CD8-positive, alpha-beta memory T cell (primary cell): ENCODE measurements around the gene TELO2. TPM values are rescaled to one million over a fixed set of nuclear protein-coding genes. Genes with fewer than 3 reads are reported as not detected.

Experiments
- CTCF ChIA-PET: fragments of 350-600 bp; sonication (Branson Sonifier 250); formaldehyde crosslinking; loops from one replicate; lab custom pipeline; 2021; ENCODE audit warnings: antibody characterized with exemption; lab: Charles Lee
- POLR2A ChIA-PET: fragments of 350-600 bp; sonication (Branson Sonifier 250); formaldehyde crosslinking; loops from one replicate; lab custom pipeline; 2021; ENCODE audit warnings: antibody characterized with exemption; lab: Charles Lee
- DNase-seq, 5 donors: peaks; one replicate each; pipeline versions ENCODE4 v3.0.0 to v3.0.0-alpha.2; 2020 to 2022; ENCODE audit warnings: mixed read lengths in 1 of 5
- H3K27ac ChIP-seq: one replicate; pipeline ENCODE4 v1.7.0; 2013; ENCODE audit warnings: low read depth, mild to moderate bottlenecking, low read length, moderate library complexity
- H3K27me3 ChIP-seq: 2 replicates; pipeline ENCODE4 v1.7.0; 2013; ENCODE audit warnings: low read length, mild to moderate bottlenecking; ENCODE audit not compliant: insufficient read depth, poor library complexity, severe bottlenecking
- H3K36me3 ChIP-seq: 2 replicates; pipeline ENCODE4 v1.7.0; 2013; ENCODE audit warnings: mild to moderate bottlenecking, low read length, moderate library complexity; ENCODE audit not compliant: insufficient read depth
- H3K4me1 ChIP-seq: 2 replicates; pipeline ENCODE4 v1.7.0; 2013; ENCODE audit warnings: mild to moderate bottlenecking, low read length, moderate library complexity; ENCODE audit not compliant: insufficient read depth
- H3K4me3 ChIP-seq: 2 replicates; pipeline ENCODE4 v1.7.0; 2013; ENCODE audit warnings: mild to moderate bottlenecking, low read length
- H3K9me3 ChIP-seq: 2 replicates; pipeline ENCODE4 v1.7.0; 2013; ENCODE audit warnings: mild to moderate bottlenecking, low read length
- H3K27ac Mint-ChIP-seq, 8 donors: one replicate each; pipeline ENCODE4 v1.8.0; 2020 to 2021; ENCODE audit warnings: mixed read lengths in 8 of 8, mild to moderate bottlenecking in 6 of 8, inconsistent platforms in 3 of 8, moderate library complexity in 3 of 8
- H3K27me3 Mint-ChIP-seq, 2 donors: one replicate each; pipeline ENCODE4 v1.8.0; 2020 to 2021; ENCODE audit warnings: mixed read lengths in 2 of 2, mild to moderate bottlenecking in 1 of 2, moderate library complexity in 1 of 2
- H3K36me3 Mint-ChIP-seq, 3 donors: one replicate each; pipeline ENCODE4 v1.8.0; 2020 to 2021; ENCODE audit warnings: mixed read lengths in 3 of 3, inconsistent platforms in 1 of 3, mild to moderate bottlenecking in 1 of 3
- H3K4me1 Mint-ChIP-seq, 3 donors: one replicate each; pipeline ENCODE4 v1.8.0; 2020 to 2021; ENCODE audit warnings: mixed read lengths in 3 of 3, inconsistent platforms in 1 of 3, mild to moderate bottlenecking in 1 of 3
- H3K4me3 Mint-ChIP-seq, 7 donors: one replicate each; pipeline ENCODE4 v1.8.0; 2020 to 2021; ENCODE audit warnings: mixed read lengths in 7 of 7, mild to moderate bottlenecking in 6 of 7, moderate library complexity in 4 of 7, inconsistent platforms in 2 of 7
- H3K9me3 Mint-ChIP-seq, 5 donors: one replicate each; pipeline ENCODE4 v1.8.0; 2020 to 2022; ENCODE audit warnings: mixed read lengths in 5 of 5, mild to moderate bottlenecking in 3 of 5, moderate library complexity in 2 of 5, inconsistent platforms in 1 of 5
- polyA plus RNA-seq: library from polyadenylated mRNA; unstranded; fragments of 300-500 nt; fragmentation: Illumina TruSeq; gene quantifications from one replicate; pipeline ENCODE4 v1.2.3, GENCODE V29; 2021
- total RNA-seq, 2 experiments: library from RNA; stranded (reverse); gene quantifications; one replicate each; pipeline ENCODE4 v1.2.3, GENCODE V29; 2021

Gene TELO2
- total and polyA plus RNA-seq, 3 experiments from 2014 or later = 14.0 to 84.9 (median 84.7) TPM

GRCh38 chr16:1532771-1533170, 39.6 kb downstream of the TELO2 start:
- POLR2A ChIA-PET = interaction anchor here (0.6 to 1.4 kb wide), 6 partner anchors 25 to 223 kb away, joined by 3 to 8 read pairs (median 5); partner anchors contain the start of genes MAPK8IP3, TELO2 and UQCC4
- H3K27ac Mint-ChIP-seq = peak overlapping the region in 7 of 8 donors; percentile 26 to 99 (median 66)
- H3K4me3 ChIP-seq = peak overlapping the region; percentile 77

GRCh38 chr16:1533443-1533951, 40.3 kb downstream of the TELO2 start, which contains the start of gene TMEM204:
TMEM204 (plus strand) TSS chr16:1533666; CDS start chr16:1534276, 610 bp downstream.
- Mint-ChIP-seq H3K9me3 (no peaks in the 10 kb centered on the region), H3K4me3 (peak within 1 kb of the TSS; percentile 92 to 100 (median 98)), H3K27ac (peak within 1 kb of the TSS; percentile 84 to 99 (median 94)), H3K36me3 (peaks cover 8 to 48% (median 13%) of the 10 kb centered on the region in 3 donors), H3K4me1 (peaks cover 33 to 52% (median 35%) of the 10 kb centered on the region in 3 donors), H3K27me3 (peaks cover 0 to 2% of the 10 kb centered on the region in 2 donors)
- Histone ChIP-seq H3K4me3 (peak within 1 kb of the TSS; percentile 77), H3K9me3 (no peaks in the 10 kb centered on the region), H3K27me3 (no peaks in the 10 kb centered on the region), H3K36me3 (peaks cover 20% of the 10 kb centered on the region), H3K4me1 (peaks cover 43% of the 10 kb centered on the region), H3K27ac (peak within 1 kb of the TSS; percentile 38)
- ChIA-PET POLR2A (interaction anchor here (0.6 to 1.4 kb wide), 6 partner anchors 24 to 294 kb away, joined by 3 to 6 read pairs (median 4); partner anchors contain the start of genes FAHD1, HAGH, MAPK8IP3 and TELO2), CTCF (interaction anchor here (0.8 to 2.1 kb wide), 6 partner anchors 10 to 173 kb away, joined by 3 to 5 read pairs (median 4); partner anchors contain the start of gene TELO2)
- peak in 2 of 5 donors; percentile 67 to 72 for DNase-seq

More at GRCh38 chr16:1532771-1533170, 39.6 kb downstream of the TELO2 start:
- CTCF ChIA-PET = interaction anchor here (1.0 to 2.1 kb wide), 6 partner anchors 11 to 173 kb away, joined by 3 to 5 read pairs (median 4); partner anchors contain the start of genes MAPK8IP3 and TELO2
- peak in 1 of 5 donors; percentile 43 for DNase-seq
- peaks cover 43% of the 10 kb centered on the region for H3K4me1 ChIP-seq
- H3K36me3 ChIP-seq = peaks cover 13% of the 10 kb centered on the region
- Mint-ChIP-seq H3K9me3 (no peaks in the 10 kb centered on the region), H3K36me3 (peaks cover 8 to 41% (median 10%) of the 10 kb centered on the region in 3 donors), H3K27me3 (no peaks in the 10 kb centered on the region), H3K4me3 (peak overlapping the region in 6 of 7 donors; percentile 92 to 100 (median 98)), H3K4me1 (peaks cover 29 to 50% (median 33%) of the 10 kb centered on the region in 3 donors)
- H3K9me3 ChIP-seq = no peaks in the 10 kb centered on the region
- H3K27ac ChIP-seq = no peak overlapping the region
- no peaks in the 10 kb centered on the region for H3K27me3 ChIP-seq

GRCh38 chr16:1534021-1535020, 41.2 kb downstream of the TELO2 start:
- ChIA-PET CTCF (interaction anchor here (0.8 to 2.1 kb wide), 8 partner anchors 9 to 172 kb away, joined by 3 to 5 read pairs (median 4); partner anchors contain the start of gene MAPK8IP3), POLR2A (interaction anchor here (0.5 to 1.4 kb wide), 6 partner anchors 24 to 293 kb away, joined by 3 to 7 read pairs (median 5); partner anchors contain the start of genes FAHD1, HAGH, TELO2 and UQCC4)
- H3K36me3 Mint-ChIP-seq = peaks cover 8 to 56% (median 13%) of the 10 kb centered on the region in 3 donors
- Histone ChIP-seq H3K4me1 (peaks cover 48% of the 10 kb centered on the region), H3K9me3 (no peaks in the 10 kb centered on the region), H3K36me3 (peaks cover 23% of the 10 kb centered on the region), H3K27ac (peak overlapping the region; percentile 38), H3K4me3 (peak overlapping the region; percentile 77), H3K27me3 (no peaks in the 10 kb centered on the region)
- H3K27me3 Mint-ChIP-seq = peaks cover 0 to 2% of the 10 kb centered on the region in 2 donors
- H3K4me3 Mint-ChIP-seq = peak overlapping the region; percentile 92 to 100 (median 98)
- H3K9me3 Mint-ChIP-seq = no peaks in the 10 kb centered on the region
- peak in 1 of 5 donors; percentile 45 for DNase-seq
- peak overlapping the region; percentile 84 to 99 (median 94) for H3K27ac Mint-ChIP-seq
- peaks cover 36 to 59% (median 39%) of the 10 kb centered on the region in 3 donors for H3K4me1 Mint-ChIP-seq

GRCh38 chr16:1535391-1536291, 42.5 kb downstream of the TELO2 start:
- Mint-ChIP-seq H3K4me1 (peaks cover 36 to 67% (median 42%) of the 10 kb centered on the region in 3 donors), H3K27ac (peak overlapping the region; percentile 82 to 99 (median 94)), H3K4me3 (peak overlapping the region; percentile 92 to 100 (median 98)), H3K36me3 (peaks cover 8 to 70% (median 15%) of the 10 kb centered on the region in 3 donors), H3K9me3 (no peaks in the 10 kb centered on the region), H3K27me3 (peaks cover 0 to 2% of the 10 kb centered on the region in 2 donors)
- ChIA-PET POLR2A (interaction anchor here (0.6 to 1.0 kb wide), 5 partner anchors 9 to 171 kb away, joined by 3 to 5 read pairs (median 3); partner anchors contain the start of genes MAPK8IP3 and UQCC4), CTCF (interaction anchor here (1.1 to 2.1 kb wide), 3 partner anchors 10 to 170 kb away, joined by 4 to 5 read pairs (median 4); partner anchors contain the start of gene MAPK8IP3)
- Histone ChIP-seq H3K9me3 (no peaks in the 10 kb centered on the region), H3K4me1 (peaks cover 58% of the 10 kb centered on the region), H3K36me3 (peaks cover 31% of the 10 kb centered on the region), H3K4me3 (peak overlapping the region; percentile 77), H3K27ac (peak overlapping the region; percentile 22), H3K27me3 (no peaks in the 10 kb centered on the region)
- peak in 2 of 5 donors; percentile 57 to 65 for DNase-seq

- Mint-ChIP-seq H3K4me1 (peaks cover 38 to 70% (median 45%) of the 10 kb centered on the region in 3 donors), H3K27ac (peak overlapping the region; percentile 26 to 87 (median 76)), H3K4me3 (peak overlapping the region; percentile 83 to 100 (median 97)), H3K27me3 (peaks cover 0 to 2% of the 10 kb centered on the region in 2 donors), H3K9me3 (no peaks in the 10 kb centered on the region), H3K36me3 (peaks cover 8 to 79% (median 15%) of the 10 kb centered on the region in 3 donors)
- no peak for DNase-seq
- Histone ChIP-seq H3K9me3 (no peaks in the 10 kb centered on the region), H3K36me3 (peaks cover 34% of the 10 kb centered on the region), H3K27me3 (no peaks in the 10 kb centered on the region), H3K27ac (no peak overlapping the region), H3K4me1 (peaks cover 62% of the 10 kb centered on the region), H3K4me3 (peak overlapping the region; percentile 32)
- ChIA-PET CTCF (interaction anchor here (2.1 kb wide), 1 partner anchor 169 kb away, joined by 5 read pairs; the partner anchor contains the start of gene MAPK8IP3), POLR2A (no interaction called here)
These were observed 43.4 kb downstream of the TELO2 start for GRCh38 chr16:1536601-1537000.

GRCh38 chr16:1537138-1537577, 44.0 kb downstream of the TELO2 start:
- Histone ChIP-seq H3K27ac (no peak overlapping the region), H3K9me3 (no peaks in the 10 kb centered on the region), H3K36me3 (peaks cover 34% of the 10 kb centered on the region), H3K27me3 (no peaks in the 10 kb centered on the region), H3K4me1 (peaks cover 62% of the 10 kb centered on the region), H3K4me3 (peak overlapping the region; percentile 40)
- Mint-ChIP-seq H3K4me1 (peaks cover 38 to 76% (median 46%) of the 10 kb centered on the region in 3 donors), H3K9me3 (no peaks in the 10 kb centered on the region), H3K4me3 (peak overlapping the region; percentile 83 to 100 (median 92)), H3K36me3 (peaks cover 8 to 85% (median 15%) of the 10 kb centered on the region in 3 donors), H3K27ac (peak overlapping the region in 7 of 8 donors; percentile 72 to 92 (median 86)), H3K27me3 (peaks cover 0 to 2% of the 10 kb centered on the region in 2 donors)
- CTCF ChIA-PET = no interaction called here
- POLR2A ChIA-PET = interaction anchor here (0.7 kb wide), 1 partner anchor 246 kb away, joined by 3 read pairs; the partner anchor contains the start of gene NUBP2
- peak in 1 of 5 donors; percentile 35 for DNase-seq
